ENCODE data around the gene MED23. TPM values are rescaled to one million over a fixed set of nuclear protein-coding genes. Genes with fewer than 3 reads are reported as not detected.

The MED23 gene
- total and polyA plus RNA-seq, 12 donors: 4.6 to 18.4 (median 11.5) TPM

DNA sequence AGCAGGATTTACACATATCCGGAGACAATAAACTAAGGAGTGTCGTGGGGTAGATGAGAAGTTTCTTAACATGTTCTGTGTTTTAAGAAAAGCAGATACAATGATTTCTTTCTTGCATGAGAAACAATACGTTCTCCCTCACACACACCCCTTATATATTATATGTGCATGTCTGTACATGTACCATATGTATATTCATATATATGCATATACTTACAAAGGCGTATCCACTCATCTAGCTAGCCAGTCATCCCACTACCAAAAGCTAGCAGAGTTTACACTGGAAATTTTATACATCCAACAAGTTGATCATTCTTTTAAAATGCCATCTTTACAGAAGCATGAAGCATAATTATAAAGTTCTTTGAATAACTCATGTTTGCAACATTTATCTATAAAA, 40.1 kb downstream of the MED23 start:
- no peaks in the 10 kb centered on the region for H3K27me3 ChIP-seq
- 98% methylated on average over 4 of the region's 4 CpGs for WGBS, 2 donors
- no peaks in the 10 kb centered on the region for H3K4me1 ChIP-seq
- intact Hi-C loops (cut with DNase I): no loop called here
- no peak overlapping the region for H3K27ac ChIP-seq
- TF ChIP-seq, protein P1, sequence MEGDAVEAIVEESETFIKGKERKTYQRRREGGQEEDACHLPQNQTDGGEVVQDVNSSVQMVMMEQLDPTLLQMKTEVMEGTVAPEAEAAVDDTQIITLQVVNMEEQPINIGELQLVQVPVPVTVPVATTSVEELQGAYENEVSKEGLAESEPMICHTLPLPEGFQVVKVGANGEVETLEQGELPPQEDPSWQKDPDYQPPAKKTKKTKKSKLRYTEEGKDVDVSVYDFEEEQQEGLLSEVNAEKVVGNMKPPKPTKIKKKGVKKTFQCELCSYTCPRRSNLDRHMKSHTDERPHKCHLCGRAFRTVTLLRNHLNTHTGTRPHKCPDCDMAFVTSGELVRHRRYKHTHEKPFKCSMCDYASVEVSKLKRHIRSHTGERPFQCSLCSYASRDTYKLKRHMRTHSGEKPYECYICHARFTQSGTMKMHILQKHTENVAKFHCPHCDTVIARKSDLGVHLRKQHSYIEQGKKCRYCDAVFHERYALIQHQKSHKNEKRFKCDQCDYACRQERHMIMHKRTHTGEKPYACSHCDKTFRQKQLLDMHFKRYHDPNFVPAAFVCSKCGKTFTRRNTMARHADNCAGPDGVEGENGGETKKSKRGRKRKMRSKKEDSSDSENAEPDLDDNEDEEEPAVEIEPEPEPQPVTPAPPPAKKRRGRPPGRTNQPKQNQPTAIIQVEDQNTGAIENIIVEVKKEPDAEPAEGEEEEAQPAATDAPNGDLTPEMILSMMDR (IDR thresholded peaks at IDR 0.05): no peak
- H3K9me3 ChIP-seq: no peaks in the 10 kb centered on the region
- no peak overlapping the region for H3K4me3 ChIP-seq
- DNase-seq (no peak), ATAC-seq (no peak)
- peaks cover 0 to 100% (median 74%) of the 10 kb centered on the region in 9 donors for H3K36me3 ChIP-seq

DNA sequence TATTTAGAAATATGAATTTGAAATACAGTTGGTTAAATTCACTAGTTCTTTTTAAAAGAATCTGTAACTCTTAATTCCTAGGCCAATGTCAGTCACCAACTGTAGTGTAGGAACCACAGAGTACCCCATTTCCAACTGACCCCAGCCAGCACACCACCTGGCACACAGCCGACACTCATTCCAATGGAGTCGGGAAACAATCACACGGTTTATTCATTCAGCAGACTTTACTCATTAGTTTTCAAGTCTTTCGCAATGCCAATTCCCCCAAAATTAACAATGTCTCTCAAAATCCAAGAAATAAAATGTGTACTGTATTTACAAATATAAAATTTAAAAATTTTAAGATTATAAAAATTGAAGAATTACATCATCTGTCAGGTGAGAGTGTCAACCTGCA, 41.5 kb downstream of the MED23 start:
- 89 to 95% methylated on average over 4 of the region's 4 CpGs for WGBS, 2 donors
- Histone ChIP-seq H3K27me3 (no peaks in the 10 kb centered on the region), H3K4me1 (no peaks in the 10 kb centered on the region), H3K27ac (no peak overlapping the region), H3K9me3 (no peaks in the 10 kb centered on the region), H3K36me3 (peaks cover 0 to 100% (median 73%) of the 10 kb centered on the region in 9 donors), H3K4me3 (no peak overlapping the region)
- TF ChIP-seq, protein P1 (IDR thresholded peaks at IDR 0.05): no peak
- ATAC-seq (no peak), DNase-seq (no peak)
- intact Hi-C loops (cut with DNase I): no loop called here

DNA sequence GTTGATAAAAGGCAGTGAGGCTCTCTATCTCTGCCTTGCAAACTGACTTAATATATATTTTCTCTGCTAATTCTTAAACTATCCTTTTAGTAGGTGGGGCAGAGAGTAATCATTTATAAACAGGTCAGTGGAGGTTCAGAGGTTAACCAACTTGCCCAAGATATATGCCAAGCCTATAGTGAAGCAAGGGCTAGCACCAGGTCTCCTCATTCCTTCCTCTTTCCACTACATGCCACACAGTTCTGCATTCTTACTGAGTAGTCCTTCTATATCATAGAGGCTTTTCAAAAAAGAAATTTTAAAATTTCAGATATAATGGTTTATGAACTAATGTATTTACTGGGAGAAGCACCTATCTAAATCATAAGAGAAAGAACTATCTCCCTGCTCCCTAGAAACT, 46.5 kb downstream of the MED23 start:
- TF ChIP-seq, protein P1 (IDR thresholded peaks at IDR 0.05): no peak
- H3K9me3 ChIP-seq: no peaks in the 10 kb centered on the region
- H3K36me3 ChIP-seq: peaks cover 0 to 96% (median 35%) of the 10 kb centered on the region in 9 donors
- intact Hi-C loops (cut with DNase I): no loop called here
- no peak overlapping the region for H3K4me3 ChIP-seq
- H3K4me1 ChIP-seq: no peaks in the 10 kb centered on the region
- DNase-seq (no peak), ATAC-seq (no peak)
- no peaks in the 10 kb centered on the region for H3K27me3 ChIP-seq
- H3K27ac ChIP-seq: no peak overlapping the region

DNA sequence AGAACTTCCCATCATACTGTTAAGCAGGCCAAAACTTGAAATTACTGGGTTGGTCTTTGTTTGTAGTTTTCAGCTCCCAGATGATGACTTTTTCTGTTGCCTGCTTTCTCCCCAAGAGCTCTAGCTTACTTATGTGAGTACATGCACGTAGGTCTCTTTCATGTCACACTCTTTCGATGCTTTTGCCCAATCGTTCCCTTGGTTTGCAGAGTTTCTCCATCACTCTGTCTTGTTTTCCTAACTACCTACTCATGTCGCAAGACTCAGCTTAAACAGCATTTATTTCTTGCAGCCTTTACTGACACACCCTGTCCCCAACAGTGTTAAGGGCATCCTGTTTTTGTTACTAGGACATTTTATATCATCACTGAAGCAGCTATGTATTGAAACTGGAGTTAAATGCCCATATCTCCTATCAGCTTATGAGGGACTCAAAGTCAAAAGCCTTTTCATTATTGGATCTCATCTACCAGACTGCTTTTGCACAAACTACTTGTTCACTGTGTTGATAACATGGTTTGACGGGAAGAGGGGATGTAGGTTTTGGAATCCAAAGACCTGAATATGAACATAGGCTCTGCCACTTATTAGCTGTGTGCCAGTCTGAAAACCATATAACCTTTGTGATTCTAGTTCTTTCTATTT, 52.1 kb downstream of the MED23 start:
- peaks cover 0 to 51% (median 9%) of the 10 kb centered on the region in 9 donors for H3K36me3 ChIP-seq
- no peaks in the 10 kb centered on the region for H3K27me3 ChIP-seq
- no peak for ATAC-seq
- WGBS, 2 donors: 94 to 96% methylated on average over 5 of the region's 5 CpGs
- TF ChIP-seq, protein P1 (IDR thresholded peaks at IDR 0.05): no peak
- no peak overlapping the region for H3K27ac ChIP-seq
- no peak for DNase-seq
- H3K4me3 ChIP-seq: no peak overlapping the region
- no peaks in the 10 kb centered on the region for H3K9me3 ChIP-seq
- H3K4me1 ChIP-seq: no peaks in the 10 kb centered on the region
- intact Hi-C loops (cut with DNase I): no loop called here
